COLO668 (cell line): ENCODE data around the gene TSPAN5.
A peak's percentile ranks its signal among the peaks of the same experiment; 100 is the strongest.
"Not testable (repeated sequence)": the region's sequence is repeated elsewhere in the genome, so short reads cannot be mapped to it uniquely, and the experiment has no call there.

Experiments used
- DNase-seq: peaks from one replicate; lab custom pipeline; 2025; ENCODE audit not compliant: unreplicated experiment; lab: John Stamatoyannopoulos, UW

TSPAN5 gene

GRCh38 chr4:98658287-98659105 lies at the start of gene TSPAN5:
Gene TSPAN5 (minus strand): TSS chr4:98658611.
- DNase-seq: peak; percentile 89

DNA sequence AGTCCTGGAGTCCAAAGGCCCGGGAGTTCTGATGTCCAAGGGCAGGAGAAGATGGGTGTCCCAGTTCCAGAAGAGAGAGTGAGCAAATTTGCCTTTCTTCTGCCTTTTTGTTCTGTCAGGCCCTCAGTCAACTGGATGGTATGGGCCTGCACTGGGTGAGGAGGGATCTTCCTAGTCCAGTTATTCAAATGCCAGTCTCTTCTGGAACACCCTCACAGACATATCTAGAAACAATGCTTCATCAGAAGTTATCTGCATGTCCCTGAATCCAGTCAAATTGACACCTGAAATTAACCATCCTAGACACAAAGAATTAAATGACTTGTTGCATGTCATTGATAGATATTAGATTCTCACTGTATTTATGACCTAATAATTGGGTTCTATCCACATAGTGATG lies 48.5 kb upstream of the TSPAN5 start:
- DNase-seq: no peak

DNA sequence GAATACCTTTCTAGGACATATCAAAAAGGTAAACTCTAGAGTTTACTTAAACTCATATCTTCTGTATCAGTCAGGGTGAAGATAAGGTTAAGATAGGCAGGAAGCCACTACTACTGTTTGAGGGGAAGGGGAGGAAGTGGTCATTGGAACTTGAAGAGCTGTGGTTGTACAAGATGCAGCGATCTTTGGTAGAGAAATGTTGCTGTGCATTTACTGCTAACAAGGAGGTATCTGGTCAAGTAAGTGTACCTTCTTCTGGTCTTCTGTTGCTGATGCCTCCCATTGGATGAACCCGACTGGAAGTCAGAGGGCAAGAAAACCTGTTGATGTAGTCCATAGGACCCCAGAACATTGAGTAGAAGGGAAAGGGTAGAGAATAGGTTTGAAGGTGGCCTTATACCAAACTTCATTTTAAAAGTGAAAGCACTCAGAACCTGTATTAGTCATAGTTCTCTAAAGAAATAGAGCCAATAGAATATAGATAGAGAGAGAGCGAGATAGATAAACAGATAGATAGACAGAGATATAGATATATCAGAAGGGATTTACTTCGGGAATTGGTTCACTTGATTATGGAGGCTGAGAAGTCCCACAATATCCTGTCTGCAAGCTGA lies 47.9 kb upstream of the TSPAN5 start:
- DNase-seq: no peak

DNA sequence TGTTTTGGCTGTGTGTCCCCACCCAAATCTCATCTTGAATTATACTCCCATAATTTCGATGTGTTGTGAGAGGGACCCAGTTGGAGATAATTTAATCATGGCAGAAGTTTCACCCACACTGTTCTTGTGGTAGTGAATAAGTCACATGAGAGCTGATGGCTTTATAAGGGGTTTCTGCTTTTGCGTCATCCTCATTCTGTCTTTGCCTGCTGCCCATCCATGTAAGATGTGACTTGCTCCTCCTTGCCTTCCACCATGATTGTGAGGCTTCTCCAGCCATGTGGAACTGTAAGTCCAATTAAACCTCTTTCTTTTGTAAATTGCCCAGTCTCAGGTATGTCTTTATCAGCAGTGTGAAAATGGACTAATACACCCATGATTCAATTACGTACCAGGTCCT lies 47.2 kb upstream of the TSPAN5 start:
- not testable (repeated sequence) for DNase-seq

DNA sequence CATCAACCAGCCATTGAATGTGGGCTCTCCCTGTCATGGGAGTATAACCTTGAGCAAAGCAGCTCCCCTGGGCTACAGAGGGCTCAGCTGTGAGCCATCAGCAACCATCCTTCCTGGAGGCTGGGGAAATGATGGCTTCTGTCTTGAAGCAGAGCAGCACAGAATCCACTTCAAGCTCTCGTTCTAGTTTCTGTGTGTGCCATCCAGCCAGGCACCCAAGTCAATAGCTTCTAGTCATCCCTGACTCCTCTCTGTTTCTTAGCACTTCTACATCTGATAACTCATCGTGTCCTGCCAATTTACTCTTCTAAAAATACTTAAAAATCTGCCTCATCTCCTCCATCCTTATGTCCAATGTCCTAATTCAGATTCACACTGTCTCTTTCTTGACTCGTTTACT lies 42.2 kb upstream of the TSPAN5 start:
- DNase-seq: no peak

DNA sequence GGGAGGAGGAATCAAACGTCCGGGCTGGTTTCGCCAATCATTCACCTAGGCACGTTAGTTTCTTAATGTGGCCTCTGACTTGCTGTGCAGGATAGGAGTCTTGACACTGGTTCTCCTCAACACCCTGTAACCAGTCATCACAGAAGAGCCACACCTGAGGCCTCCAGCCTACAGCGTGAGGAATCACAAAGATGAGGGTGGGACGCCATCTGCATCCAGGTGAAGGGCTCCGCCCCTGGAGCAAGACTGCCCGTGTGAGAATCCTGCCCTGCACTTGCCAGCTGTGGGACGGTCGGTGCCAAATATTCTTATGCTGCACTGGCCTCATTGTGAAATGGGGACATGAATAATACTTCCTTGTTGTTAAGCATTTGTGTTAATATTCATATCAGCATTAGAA lies 35.7 kb upstream of the TSPAN5 start:
- no peak for DNase-seq

- no peak for DNase-seq
These were observed 34.0 kb upstream of the TSPAN5 start for GRCh38 chr4:98692411-98692810.

DNA sequence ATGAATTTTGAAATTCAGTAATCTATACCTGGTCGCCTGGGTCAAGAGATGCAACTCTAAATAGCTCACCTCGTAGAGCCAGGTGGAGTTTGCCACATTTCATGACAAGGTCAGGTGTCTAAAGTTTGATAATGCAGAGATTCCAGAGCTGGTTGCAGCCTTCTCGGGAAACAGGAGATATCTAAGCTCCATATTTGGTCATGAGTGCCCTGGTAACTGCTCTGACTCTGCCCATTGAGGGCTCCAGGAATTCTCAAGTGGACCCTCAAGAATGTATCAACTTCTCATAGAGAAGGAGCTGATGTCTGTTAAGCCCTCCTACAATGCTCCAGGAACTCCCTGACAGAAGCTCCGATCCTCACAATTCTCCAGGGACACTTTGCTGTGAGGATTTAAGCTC lies 33.2 kb upstream of the TSPAN5 start:
- DNase-seq: no peak

DNA sequence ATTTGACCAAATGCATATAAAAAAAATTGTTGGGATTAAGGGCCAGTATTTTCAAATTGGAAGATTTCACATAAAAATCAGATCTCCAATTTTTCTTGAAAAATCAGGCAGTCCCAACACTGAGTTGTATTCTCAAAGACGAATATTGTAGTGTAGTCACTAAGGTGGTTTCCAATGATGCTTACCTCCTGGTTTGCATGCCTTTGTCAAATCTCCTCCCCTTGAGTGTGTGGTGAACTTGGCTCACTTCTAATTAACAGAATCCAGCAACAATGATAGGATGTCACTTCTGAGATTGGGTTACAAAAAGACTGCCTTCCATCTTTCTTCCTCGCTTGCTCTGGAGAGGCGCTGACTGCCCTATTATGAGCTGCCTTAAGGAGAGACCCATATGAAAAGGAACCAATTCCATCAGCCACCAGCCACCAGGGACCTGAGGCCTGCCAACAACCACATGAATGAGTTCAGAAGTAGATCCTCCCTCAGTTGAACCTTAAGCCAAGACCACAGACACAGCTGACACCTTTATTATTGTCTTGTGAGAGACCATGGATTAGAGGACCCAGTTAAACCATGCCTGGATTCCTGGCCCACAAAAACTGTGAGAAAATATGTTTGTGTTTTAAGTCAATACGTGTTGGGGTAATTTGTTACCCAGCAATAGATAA lies 31.2 kb upstream of the TSPAN5 start:
- no peak for DNase-seq

- DNase-seq: no peak
These were observed 30.2 kb upstream of the TSPAN5 start for GRCh38 chr4:98688411-98689290.

GRCh38 chr4:98687876-98688275 lies 29.5 kb upstream of the TSPAN5 start:
- DNase-seq: no peak

GRCh38 chr4:98686847-98687246 lies 28.4 kb upstream of the TSPAN5 start:
- DNase-seq: no peak

- DNase-seq: no peak
These were observed 27.8 kb upstream of the TSPAN5 start for GRCh38 chr4:98686043-98686707.

DNA sequence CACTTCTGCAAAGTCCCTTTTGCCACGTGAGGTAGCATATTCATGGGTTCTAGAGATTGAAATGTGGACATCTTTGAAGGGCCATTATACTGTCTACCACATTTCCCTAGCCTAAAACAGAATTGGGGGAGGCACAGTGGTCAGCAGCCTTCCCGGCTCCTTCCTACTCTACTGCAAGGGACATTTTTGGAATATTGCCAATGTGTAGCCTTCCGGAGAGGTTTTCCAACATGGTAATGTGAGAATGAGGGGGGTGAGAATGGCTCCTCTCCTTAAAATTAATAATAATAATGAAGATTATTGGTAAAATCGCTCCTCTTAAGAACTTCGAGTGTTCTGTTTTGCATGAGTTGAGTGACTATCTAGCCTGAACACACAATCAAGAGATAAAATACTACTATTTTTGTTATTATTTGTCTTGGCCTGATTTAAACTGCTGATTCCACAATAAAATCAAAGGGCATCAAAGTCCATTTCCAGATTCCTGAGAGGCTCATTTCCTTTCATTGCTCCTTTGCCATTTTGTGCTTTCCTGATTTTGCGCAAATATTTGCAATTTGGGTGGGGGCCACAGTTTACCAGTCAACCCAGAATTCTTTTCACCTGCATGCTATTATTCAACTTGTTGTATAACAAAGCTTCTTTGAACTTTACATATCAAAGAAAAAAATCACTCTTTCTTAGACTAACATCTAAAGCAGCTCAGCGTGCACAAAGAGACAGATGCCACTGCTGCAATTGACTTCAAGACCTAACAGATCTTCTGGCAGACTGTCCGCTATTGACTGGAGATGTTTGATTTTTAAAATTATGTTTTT lies 27.0 kb upstream of the TSPAN5 start:
- no peak for DNase-seq

- no peak for DNase-seq
These were observed 24.3 kb upstream of the TSPAN5 start for GRCh38 chr4:98682719-98683118.

DNA sequence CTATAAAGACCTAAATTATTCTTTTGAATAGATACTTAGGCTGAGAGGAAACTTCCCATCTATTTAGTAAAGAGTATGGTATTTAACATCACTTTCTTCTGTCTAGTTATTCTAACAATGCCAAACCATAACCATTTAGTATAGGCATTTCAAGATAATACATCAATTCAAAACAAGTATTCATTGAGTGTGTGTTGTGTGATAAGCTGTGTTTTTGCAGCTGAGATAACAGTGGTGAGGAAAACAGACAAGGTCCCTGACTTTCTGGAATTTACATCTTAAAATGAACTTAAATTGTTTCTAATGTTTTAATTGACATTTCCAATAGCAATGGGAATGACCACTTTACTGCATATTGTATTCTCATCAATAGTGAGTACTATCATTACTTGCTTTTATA lies 22.4 kb upstream of the TSPAN5 start:
- DNase-seq: no peak

DNA sequence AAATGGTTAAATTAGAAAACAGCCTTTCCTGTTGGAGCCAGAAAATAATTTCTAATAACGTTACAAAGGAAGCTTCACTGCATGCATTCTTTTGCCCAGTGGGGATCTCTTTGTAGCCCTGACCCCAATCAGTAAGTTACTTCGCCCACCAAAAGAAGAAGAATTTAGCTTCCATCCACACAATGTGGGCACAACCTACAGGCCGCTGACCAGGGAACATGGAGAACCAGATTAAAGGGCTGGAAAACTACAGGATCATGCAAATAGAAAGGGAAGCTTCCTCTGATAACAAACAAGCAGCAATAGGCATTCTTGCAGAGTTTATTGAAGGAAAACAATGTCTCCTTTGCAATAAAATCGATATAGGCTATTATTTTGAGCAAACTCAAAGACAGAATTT lies 21.3 kb upstream of the TSPAN5 start:
- no peak for DNase-seq

- DNase-seq: no peak
These were observed 19.4 kb upstream of the TSPAN5 start for GRCh38 chr4:98677799-98678198.

GRCh38 chr4:98674404-98675173 lies 16.2 kb upstream of the TSPAN5 start:
- DNase-seq: no peak
